Measurements from ENCODE around the gene VPS37D.

Gene VPS37D

GRCh38 chr7:73678862-73679261 lies 11.2 kb downstream of the VPS37D start:
- H3K36me3 ChIP-seq (ENCODE audit: control insufficient read depth in 5 of 5, insufficient read depth in 5 of 5, low read length in 5 of 5), result peaks cover 0 to 21% (median 12%) of the 10 kb centered on the region in 5 donors
- no peak overlapping the region for H3K9ac ChIP-seq (ENCODE audit: low read length in 5 of 5)
- no peaks in the 10 kb centered on the region for H3K9me3 ChIP-seq (ENCODE audit: control insufficient read depth in 5 of 5, low read length in 5 of 5)
- H3K27me3 ChIP-seq (ENCODE audit: control insufficient read depth in 5 of 5, insufficient read depth in 4 of 5, low read length in 5 of 5), result no peaks in the 10 kb centered on the region
- peaks cover 9 to 31% (median 27%) of the 10 kb centered on the region in 5 donors for H3K4me1 ChIP-seq (ENCODE audit: control insufficient read depth in 5 of 5, insufficient read depth in 5 of 5, low read length in 5 of 5)
- no peak overlapping the region for H3K27ac ChIP-seq (ENCODE audit: low read depth, low read length)
- H3K4me3 ChIP-seq (ENCODE audit: low read depth in 1 of 5, low read length in 5 of 5), result no peak overlapping the region

DNA sequence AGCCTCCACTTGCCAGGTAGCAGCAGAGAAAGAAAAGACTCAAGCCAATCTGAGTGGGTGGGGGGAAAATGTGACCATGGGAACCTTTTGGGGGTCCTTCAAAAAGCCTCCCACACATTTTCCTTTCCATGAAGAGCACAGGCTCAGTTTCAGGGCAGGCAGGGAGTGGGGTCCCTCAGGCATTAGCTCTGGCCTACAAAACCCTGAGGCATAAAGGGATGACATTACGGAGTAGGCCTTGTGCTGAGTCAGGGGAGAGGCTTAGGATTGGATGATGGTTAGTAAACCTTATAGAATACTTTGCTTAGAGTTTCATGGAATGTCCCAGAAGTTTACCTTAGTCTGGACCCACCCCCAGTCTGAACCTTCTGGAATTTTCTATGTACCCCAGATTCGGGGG lies 12.1 kb downstream of the VPS37D start:
- H3K4me3 ChIP-seq (ENCODE audit: low read depth in 1 of 5, low read length in 5 of 5), result no peak overlapping the region
- no peak overlapping the region for H3K9ac ChIP-seq (ENCODE audit: low read length in 5 of 5)
- H3K27ac ChIP-seq (ENCODE audit: low read depth, low read length), result no peak overlapping the region
- peaks cover 0 to 21% (median 12%) of the 10 kb centered on the region in 5 donors for H3K36me3 ChIP-seq (ENCODE audit: control insufficient read depth in 5 of 5, insufficient read depth in 5 of 5, low read length in 5 of 5)
- no peaks in the 10 kb centered on the region for H3K9me3 ChIP-seq (ENCODE audit: control insufficient read depth in 5 of 5, low read length in 5 of 5)
- no peaks in the 10 kb centered on the region for H3K27me3 ChIP-seq (ENCODE audit: control insufficient read depth in 5 of 5, insufficient read depth in 4 of 5, low read length in 5 of 5)
- H3K4me1 ChIP-seq (ENCODE audit: control insufficient read depth in 5 of 5, insufficient read depth in 5 of 5, low read length in 5 of 5), result peaks cover 9 to 36% (median 31%) of the 10 kb centered on the region in 5 donors

- no peak overlapping the region for H3K9ac ChIP-seq (ENCODE audit: low read length in 5 of 5)
- H3K9me3 ChIP-seq (ENCODE audit: control insufficient read depth in 5 of 5, low read length in 5 of 5), result no peaks in the 10 kb centered on the region
- H3K27ac ChIP-seq (ENCODE audit: low read depth, low read length), result no peak overlapping the region
- peaks cover 9 to 36% (median 31%) of the 10 kb centered on the region in 5 donors for H3K4me1 ChIP-seq (ENCODE audit: control insufficient read depth in 5 of 5, insufficient read depth in 5 of 5, low read length in 5 of 5)
- no peak overlapping the region for H3K4me3 ChIP-seq (ENCODE audit: low read depth in 1 of 5, low read length in 5 of 5)
- H3K27me3 ChIP-seq (ENCODE audit: control insufficient read depth in 5 of 5, insufficient read depth in 4 of 5, low read length in 5 of 5), result no peaks in the 10 kb centered on the region
- H3K36me3 ChIP-seq (ENCODE audit: control insufficient read depth in 5 of 5, insufficient read depth in 5 of 5, low read length in 5 of 5), result peaks cover 0 to 21% (median 12%) of the 10 kb centered on the region in 5 donors
Measured at GRCh38 chr7:73680501-73680900, 12.9 kb downstream of the VPS37D start.

DNA sequence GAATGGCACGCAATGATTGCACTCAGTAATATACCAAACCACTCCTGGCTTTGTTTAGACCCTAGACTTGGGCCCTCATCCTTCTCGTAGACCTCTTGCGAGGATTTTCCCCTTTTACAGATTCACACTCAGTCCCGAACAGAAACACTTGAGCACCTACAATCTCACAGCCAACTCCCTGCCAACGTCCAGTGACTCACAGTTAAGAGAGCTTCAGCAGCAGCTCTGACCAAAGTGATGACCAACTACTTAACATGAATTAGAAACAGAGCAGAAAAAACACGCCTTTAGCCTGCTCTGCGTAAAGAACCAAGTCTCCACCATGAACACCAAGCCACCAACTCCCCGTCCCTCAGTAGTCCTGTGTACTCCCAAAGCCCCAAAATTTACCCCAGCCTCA lies 13.4 kb downstream of the VPS37D start:
- H3K9me3 ChIP-seq (ENCODE audit: control insufficient read depth in 5 of 5, low read length in 5 of 5), result no peaks in the 10 kb centered on the region
- H3K27ac ChIP-seq (ENCODE audit: low read depth, low read length), result no peak overlapping the region
- peak overlapping the region in 2 of 5 donors; percentile 30 to 94 for H3K9ac ChIP-seq (ENCODE audit: low read length in 5 of 5)
- H3K27me3 ChIP-seq (ENCODE audit: control insufficient read depth in 5 of 5, insufficient read depth in 4 of 5, low read length in 5 of 5), result no peaks in the 10 kb centered on the region
- H3K4me3 ChIP-seq (ENCODE audit: low read depth in 1 of 5, low read length in 5 of 5), result no peak overlapping the region
- H3K4me1 ChIP-seq (ENCODE audit: control insufficient read depth in 5 of 5, insufficient read depth in 5 of 5, low read length in 5 of 5), result peaks cover 9 to 36% (median 31%) of the 10 kb centered on the region in 5 donors
- H3K36me3 ChIP-seq (ENCODE audit: control insufficient read depth in 5 of 5, insufficient read depth in 5 of 5, low read length in 5 of 5), result peaks cover 0 to 21% (median 12%) of the 10 kb centered on the region in 5 donors

GRCh38 chr7:73682745-73683055 lies 15.1 kb downstream of the VPS37D start:
- Histone ChIP-seq H3K4me3 (ENCODE audit: low read depth in 1 of 5, low read length in 5 of 5) (peak overlapping the region; percentile 79 to 100 (median 99)), H3K36me3 (ENCODE audit: control insufficient read depth in 5 of 5, insufficient read depth in 5 of 5, low read length in 5 of 5) (peaks cover 0 to 30% (median 26%) of the 10 kb centered on the region in 5 donors), H3K4me1 (ENCODE audit: control insufficient read depth in 5 of 5, insufficient read depth in 5 of 5, low read length in 5 of 5) (peaks cover 9 to 36% (median 31%) of the 10 kb centered on the region in 5 donors), H3K27ac (ENCODE audit: low read depth, low read length) (peak overlapping the region; percentile 72), H3K9ac (ENCODE audit: low read length in 5 of 5) (peak overlapping the region; percentile 17 to 96 (median 92)), H3K27me3 (ENCODE audit: control insufficient read depth in 5 of 5, insufficient read depth in 4 of 5, low read length in 5 of 5) (no peaks in the 10 kb centered on the region), H3K9me3 (ENCODE audit: control insufficient read depth in 5 of 5, low read length in 5 of 5) (no peaks in the 10 kb centered on the region)

- peaks cover 9 to 36% (median 31%) of the 10 kb centered on the region in 5 donors for H3K4me1 ChIP-seq (ENCODE audit: control insufficient read depth in 5 of 5, insufficient read depth in 5 of 5, low read length in 5 of 5)
- peak within 1 kb of the TSS; percentile 72 for H3K27ac ChIP-seq (ENCODE audit: low read depth, low read length)
- peak within 1 kb of the TSS; percentile 96 to 100 (median 99) for H3K4me3 ChIP-seq (ENCODE audit: low read depth in 1 of 5, low read length in 5 of 5)
- no peaks in the 10 kb centered on the region for H3K27me3 ChIP-seq (ENCODE audit: control insufficient read depth in 5 of 5, insufficient read depth in 4 of 5, low read length in 5 of 5)
- H3K9me3 ChIP-seq (ENCODE audit: control insufficient read depth in 5 of 5, low read length in 5 of 5), result no peaks in the 10 kb centered on the region
- H3K9ac ChIP-seq (ENCODE audit: low read length in 5 of 5), result peak within 1 kb of the TSS; percentile 59 to 96 (median 92)
- peaks cover 0 to 25% (median 24%) of the 10 kb centered on the region in 5 donors for H3K36me3 ChIP-seq (ENCODE audit: control insufficient read depth in 5 of 5, insufficient read depth in 5 of 5, low read length in 5 of 5)
Measured at GRCh38 chr7:73683056-73683787, 15.6 kb downstream of the VPS37D start, which contains the start of the genes BUD23 and DNAJC30. Gene BUD23 (plus strand): TSS chr7:73683597. CDS start chr7:73683626, 29 bp downstream. Gene DNAJC30 (minus strand): TSS chr7:73683453. CDS start chr7:73683423, 30 bp downstream.

DNA sequence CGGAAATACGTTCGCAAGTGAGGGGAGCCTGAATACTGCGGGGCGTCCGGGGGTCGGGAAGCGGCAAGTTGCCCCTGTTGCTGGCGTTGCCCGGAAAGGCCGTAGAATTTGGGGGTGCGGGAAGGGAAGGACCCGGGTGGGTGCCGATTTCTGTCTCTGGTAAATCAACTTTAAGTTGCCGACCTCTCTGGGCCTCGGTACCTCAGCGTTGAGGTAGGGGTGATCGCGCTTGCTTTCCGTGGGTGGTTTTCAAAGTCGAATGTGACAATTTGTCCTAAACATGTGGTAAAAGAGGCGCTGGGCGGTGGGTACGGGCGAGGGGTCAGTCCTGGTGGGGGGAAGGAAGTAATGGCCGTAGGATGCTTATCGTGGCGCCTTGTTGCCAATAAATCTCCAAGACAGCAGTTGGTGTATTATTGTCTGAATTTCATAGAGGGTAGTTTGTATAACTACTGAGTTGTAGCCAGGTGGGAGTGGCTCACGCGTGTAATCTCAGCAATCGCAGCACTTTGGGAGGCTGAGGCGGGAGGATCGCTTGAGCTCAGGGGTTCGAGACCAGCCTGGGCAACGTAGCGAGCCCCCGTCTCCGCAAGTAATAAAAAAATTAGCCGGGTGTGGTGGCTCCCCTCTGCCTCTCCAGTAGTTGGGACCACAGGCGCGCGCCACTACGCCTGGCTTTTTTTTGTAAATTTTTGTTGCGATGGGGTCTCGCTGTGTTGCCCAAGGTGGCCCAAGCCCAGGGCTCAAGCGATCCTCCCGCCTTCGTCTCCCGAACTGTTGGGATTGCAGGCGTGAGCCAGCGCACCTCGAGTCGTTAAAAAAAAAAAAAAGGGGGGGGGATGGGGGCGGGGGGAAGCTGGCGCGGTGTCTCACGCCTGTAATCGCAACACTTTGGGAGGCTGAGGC lies 16.4 kb downstream of the VPS37D start:
- no peaks in the 10 kb centered on the region for H3K27me3 ChIP-seq (ENCODE audit: control insufficient read depth in 5 of 5, insufficient read depth in 4 of 5, low read length in 5 of 5)
- H3K9ac ChIP-seq (ENCODE audit: low read length in 5 of 5), result peak overlapping the region; percentile 59 to 96 (median 84)
- peaks cover 9 to 36% (median 31%) of the 10 kb centered on the region in 5 donors for H3K4me1 ChIP-seq (ENCODE audit: control insufficient read depth in 5 of 5, insufficient read depth in 5 of 5, low read length in 5 of 5)
- H3K9me3 ChIP-seq (ENCODE audit: control insufficient read depth in 5 of 5, low read length in 5 of 5), result no peaks in the 10 kb centered on the region
- peak overlapping the region; percentile 96 to 100 (median 99) for H3K4me3 ChIP-seq (ENCODE audit: low read depth in 1 of 5, low read length in 5 of 5)
- H3K27ac ChIP-seq (ENCODE audit: low read depth, low read length), result peak overlapping the region; percentile 72
- H3K36me3 ChIP-seq (ENCODE audit: control insufficient read depth in 5 of 5, insufficient read depth in 5 of 5, low read length in 5 of 5), result peaks cover 4 to 24% (median 20%) of the 10 kb centered on the region in 5 donors

- H3K9me3 ChIP-seq (ENCODE audit: control insufficient read depth in 5 of 5, low read length in 5 of 5), result no peaks in the 10 kb centered on the region
Measured at GRCh38 chr7:73685311-73685710, 17.7 kb downstream of the VPS37D start.

DNA sequence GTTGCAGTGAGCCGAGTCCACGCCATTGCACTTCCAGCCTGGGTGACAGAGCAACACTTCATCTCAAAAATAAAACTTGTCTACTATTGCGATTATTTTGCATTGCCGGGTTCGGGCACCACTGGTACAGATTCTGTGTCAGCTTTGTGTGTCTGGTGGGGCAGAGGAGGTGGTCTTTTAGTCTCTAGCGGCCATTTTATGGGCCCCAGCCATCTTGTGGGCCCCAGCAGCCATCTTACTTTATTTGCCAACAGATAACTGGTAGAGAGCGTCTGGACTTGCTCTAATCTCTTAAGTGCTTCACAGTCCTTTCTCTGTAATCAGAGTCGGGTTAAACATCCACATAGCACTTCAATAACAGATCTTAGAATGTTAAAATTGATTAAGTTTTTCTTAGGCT lies 20.7 kb downstream of the VPS37D start:
- Histone ChIP-seq H3K4me1 (ENCODE audit: control insufficient read depth in 5 of 5, insufficient read depth in 5 of 5, low read length in 5 of 5) (peaks cover 0 to 8% (median 7%) of the 10 kb centered on the region in 5 donors), H3K27ac (ENCODE audit: low read depth, low read length) (no peak overlapping the region), H3K36me3 (ENCODE audit: control insufficient read depth in 5 of 5, insufficient read depth in 5 of 5, low read length in 5 of 5) (peaks cover 4 to 64% (median 50%) of the 10 kb centered on the region in 5 donors), H3K9ac (ENCODE audit: low read length in 5 of 5) (no peak overlapping the region), H3K27me3 (ENCODE audit: control insufficient read depth in 5 of 5, insufficient read depth in 4 of 5, low read length in 5 of 5) (no peaks in the 10 kb centered on the region), H3K4me3 (ENCODE audit: low read depth in 1 of 5, low read length in 5 of 5) (no peak overlapping the region), H3K9me3 (ENCODE audit: control insufficient read depth in 5 of 5, low read length in 5 of 5) (no peaks in the 10 kb centered on the region)

More at GRCh38 chr7:73685311-73685710, 17.7 kb downstream of the VPS37D start:
- H3K4me1 ChIP-seq (ENCODE audit: control insufficient read depth in 5 of 5, insufficient read depth in 5 of 5, low read length in 5 of 5), result peaks cover 9 to 36% (median 31%) of the 10 kb centered on the region in 5 donors
- H3K9ac ChIP-seq (ENCODE audit: low read length in 5 of 5), result no peak overlapping the region
- H3K36me3 ChIP-seq (ENCODE audit: control insufficient read depth in 5 of 5, insufficient read depth in 5 of 5, low read length in 5 of 5), result peaks cover 4 to 35% (median 23%) of the 10 kb centered on the region in 5 donors
- no peak overlapping the region for H3K27ac ChIP-seq (ENCODE audit: low read depth, low read length)
- H3K27me3 ChIP-seq (ENCODE audit: control insufficient read depth in 5 of 5, insufficient read depth in 4 of 5, low read length in 5 of 5), result no peaks in the 10 kb centered on the region
- no peak overlapping the region for H3K4me3 ChIP-seq (ENCODE audit: low read depth in 1 of 5, low read length in 5 of 5)
